Activated CD8-positive, alpha-beta memory T cell treated with anti-CD3 and anti-CD28 coated beads, Interleukin-2, amount 50 U/mL, for 24 hours (primary cell): ENCODE measurements around the gene GABRG2.

Source experiments
- DNase-seq: peaks from one replicate; pipeline ENCODE4 v3.0.0-alpha.2; 2020; ENCODE audit errors: extremely low read depth

The GABRG2 gene

GRCh38 chr5:162189719-162190118 is 122.1 kb downstream of the GABRG2 start:
- no peak for DNase-seq

- no peak for DNase-seq
Observed at GRCh38 chr5:162193012-162193411, 125.4 kb downstream of the GABRG2 start.

DNA sequence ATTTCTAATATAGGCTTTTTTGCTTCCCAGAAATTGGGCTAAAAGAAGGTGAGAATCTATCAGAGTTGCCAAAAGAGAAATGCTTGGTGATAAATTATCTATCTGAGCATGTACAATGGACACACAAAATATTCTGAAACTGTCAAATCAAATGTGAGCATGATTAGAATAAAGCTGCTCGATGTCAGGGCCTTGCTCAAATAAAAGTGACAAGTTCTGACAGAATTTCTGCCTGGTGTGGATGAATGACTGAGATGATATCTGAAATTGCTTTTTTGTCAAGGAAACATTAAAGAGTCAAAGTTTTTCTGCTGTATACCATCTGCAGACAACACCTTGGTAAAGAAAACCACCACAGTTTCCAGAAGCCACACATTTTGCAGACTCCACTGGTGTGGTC is 128.8 kb downstream of the GABRG2 start:
- no peak for DNase-seq

- DNase-seq, result no peak
Observed at GRCh38 chr5:162202285-162202880, 134.8 kb downstream of the GABRG2 start.
